ENCODE measurements around the gene C6orf141.

The C6orf141 gene

GRCh38 chr6:49546331-49546730 lies 4.1 kb upstream of the C6orf141 start:
- no peak for DNase-seq (ENCODE audit: low read depth)
- no peak for TF ChIP-seq CTCF (conservative IDR thresholded peaks at IDR 0.05; ENCODE audit: control insufficient read depth, insufficient read depth, low read depth, low read length)
- no peak overlapping the region for H3K4me3 ChIP-seq (ENCODE audit: control insufficient read depth, low read depth, low read length)

- H3K4me3 ChIP-seq (ENCODE audit: control insufficient read depth, low read depth, low read length), result no peak overlapping the region
- DNase-seq (ENCODE audit: low read depth), result no peak
- peak; percentile 6 for TF ChIP-seq CTCF (conservative IDR thresholded peaks at IDR 0.05; ENCODE audit: control insufficient read depth, insufficient read depth, low read depth, low read length)
Observed at GRCh38 chr6:49548613-49549304, 1.7 kb upstream of the C6orf141 start.

- peak overlapping the region; percentile 52 for H3K4me3 ChIP-seq (ENCODE audit: control insufficient read depth, low read depth, low read length)
- no peak for TF ChIP-seq CTCF (conservative IDR thresholded peaks at IDR 0.05; ENCODE audit: control insufficient read depth, insufficient read depth, low read depth, low read length)
- no peak for DNase-seq (ENCODE audit: low read depth)
Observed at GRCh38 chr6:49549691-49550491, 577 bp upstream of the C6orf141 start.

GRCh38 chr6:49551078-49551865 lies 804 bp downstream of the C6orf141 start:
- TF ChIP-seq CTCF (conservative IDR thresholded peaks at IDR 0.05; ENCODE audit: control insufficient read depth, insufficient read depth, low read depth, low read length), result no peak
- DNase-seq (ENCODE audit: low read depth), result no peak
- H3K4me3 ChIP-seq (ENCODE audit: control insufficient read depth, low read depth, low read length), result peak overlapping the region; percentile 52

GRCh38 chr6:49551866-49552129 lies 1.3 kb downstream of the C6orf141 start:
- no peak for DNase-seq (ENCODE audit: low read depth)
- H3K4me3 ChIP-seq (ENCODE audit: control insufficient read depth, low read depth, low read length), result peak overlapping the region; percentile 52
- TF ChIP-seq CTCF (conservative IDR thresholded peaks at IDR 0.05; ENCODE audit: control insufficient read depth, insufficient read depth, low read depth, low read length), result no peak

- DNase-seq (ENCODE audit: low read depth), result no peak
- TF ChIP-seq CTCF (conservative IDR thresholded peaks at IDR 0.05; ENCODE audit: control insufficient read depth, insufficient read depth, low read depth, low read length), result no peak
- peak overlapping the region; percentile 6 for H3K4me3 ChIP-seq (ENCODE audit: control insufficient read depth, low read depth, low read length)
Observed at GRCh38 chr6:49552596-49552995, 2.1 kb downstream of the C6orf141 start.

Measured in fibroblast of mammary gland (primary cell).